RWPE1 (cell line): Measurements from ENCODE around the gene SIGLEC6.
"Not testable (repeated sequence)": the region's sequence is repeated elsewhere in the genome, so short reads cannot be mapped to it uniquely, and the experiment has no call there.

ENCODE experiments used
- CTCF ChIA-PET: fragments of 350-600 bp; sonication (Branson Sonifier 250); formaldehyde crosslinking; extraction: SDS; loops from one replicate; lab custom pipeline; 2021; lab: Yijun Ruan, JAX
- POLR2A ChIA-PET: fragments of 400-600 bp; formaldehyde crosslinking; extraction: SDS; loops from one replicate; lab custom pipeline; 2020; ENCODE audit warnings: antibody characterized with exemption; ENCODE audit not compliant: low non-redundant PET; lab: Yijun Ruan, JAX
- DNase-seq: peaks from one replicate; pipeline ENCODE4 v3.0.0; 2012; ENCODE audit warnings: low spot score
- H3K27ac ChIP-seq: fragments of 450-650 bp; 2 replicates; pipeline ENCODE4 v1.5.1; 2017
- TF ChIP-seq, protein P1 (sequence below): fragments of 450-650 bp; conservative IDR thresholded peaks from 2 replicates; pipeline ENCODE4 v1.5.1; 2017; ENCODE audit warnings: low read depth, mild to moderate bottlenecking

Gene SIGLEC6

DNA sequence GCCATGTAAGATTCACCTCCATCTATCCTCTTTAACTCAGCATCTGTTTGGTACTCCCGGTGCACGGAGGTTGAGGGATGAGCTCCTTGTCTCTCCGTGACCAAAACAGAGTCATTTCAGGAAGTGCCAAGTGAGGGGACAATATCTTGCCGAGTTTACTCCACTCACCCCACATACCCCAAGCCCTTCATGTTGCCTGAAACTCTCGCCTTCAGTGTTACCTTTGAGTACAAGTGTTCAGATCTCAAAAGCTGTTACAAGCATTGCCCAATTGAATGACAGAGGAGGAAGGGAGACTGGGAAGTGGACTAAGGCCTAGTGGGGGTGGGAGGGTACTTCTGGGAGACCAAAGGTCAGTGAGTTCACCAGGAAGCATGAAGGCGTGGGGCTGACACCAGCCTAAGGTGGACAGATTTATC lies 23.8 kb downstream of the SIGLEC6 start:
- ChIA-PET CTCF (interaction anchor here (0.6 kb wide), 1 partner anchor 28 kb away, joined by 3 read pairs; no protein-coding TSS in a partner anchor), POLR2A (no interaction called here)
- no peak overlapping the region for H3K27ac ChIP-seq
- DNase-seq, result no peak
- TF ChIP-seq, protein P1, sequence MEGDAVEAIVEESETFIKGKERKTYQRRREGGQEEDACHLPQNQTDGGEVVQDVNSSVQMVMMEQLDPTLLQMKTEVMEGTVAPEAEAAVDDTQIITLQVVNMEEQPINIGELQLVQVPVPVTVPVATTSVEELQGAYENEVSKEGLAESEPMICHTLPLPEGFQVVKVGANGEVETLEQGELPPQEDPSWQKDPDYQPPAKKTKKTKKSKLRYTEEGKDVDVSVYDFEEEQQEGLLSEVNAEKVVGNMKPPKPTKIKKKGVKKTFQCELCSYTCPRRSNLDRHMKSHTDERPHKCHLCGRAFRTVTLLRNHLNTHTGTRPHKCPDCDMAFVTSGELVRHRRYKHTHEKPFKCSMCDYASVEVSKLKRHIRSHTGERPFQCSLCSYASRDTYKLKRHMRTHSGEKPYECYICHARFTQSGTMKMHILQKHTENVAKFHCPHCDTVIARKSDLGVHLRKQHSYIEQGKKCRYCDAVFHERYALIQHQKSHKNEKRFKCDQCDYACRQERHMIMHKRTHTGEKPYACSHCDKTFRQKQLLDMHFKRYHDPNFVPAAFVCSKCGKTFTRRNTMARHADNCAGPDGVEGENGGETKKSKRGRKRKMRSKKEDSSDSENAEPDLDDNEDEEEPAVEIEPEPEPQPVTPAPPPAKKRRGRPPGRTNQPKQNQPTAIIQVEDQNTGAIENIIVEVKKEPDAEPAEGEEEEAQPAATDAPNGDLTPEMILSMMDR, result no peak

DNA sequence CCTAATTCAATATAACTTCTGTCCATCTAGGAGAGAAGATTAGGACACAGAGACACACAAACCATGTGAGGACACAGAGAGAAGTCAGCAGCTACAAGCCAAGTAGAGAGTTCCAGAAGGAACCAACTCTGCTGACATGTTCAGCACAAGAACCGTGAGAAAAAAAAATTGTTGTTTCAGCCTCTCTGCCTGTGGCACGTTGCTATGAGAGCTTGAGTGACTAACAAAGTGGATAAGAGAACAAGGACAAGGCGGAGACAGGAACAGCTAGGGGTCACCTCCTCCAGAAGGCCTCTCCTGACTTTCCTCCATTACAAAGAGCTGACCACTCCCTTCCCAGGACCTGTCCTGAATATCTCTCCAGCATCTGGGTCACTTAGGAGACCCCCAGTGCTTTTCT lies 24.3 kb downstream of the SIGLEC6 start:
- POLR2A ChIA-PET, result no interaction called here
- CTCF ChIA-PET, result interaction anchor here (0.6 kb wide), 1 partner anchor 29 kb away, joined by 3 read pairs; no protein-coding TSS in a partner anchor

DNA sequence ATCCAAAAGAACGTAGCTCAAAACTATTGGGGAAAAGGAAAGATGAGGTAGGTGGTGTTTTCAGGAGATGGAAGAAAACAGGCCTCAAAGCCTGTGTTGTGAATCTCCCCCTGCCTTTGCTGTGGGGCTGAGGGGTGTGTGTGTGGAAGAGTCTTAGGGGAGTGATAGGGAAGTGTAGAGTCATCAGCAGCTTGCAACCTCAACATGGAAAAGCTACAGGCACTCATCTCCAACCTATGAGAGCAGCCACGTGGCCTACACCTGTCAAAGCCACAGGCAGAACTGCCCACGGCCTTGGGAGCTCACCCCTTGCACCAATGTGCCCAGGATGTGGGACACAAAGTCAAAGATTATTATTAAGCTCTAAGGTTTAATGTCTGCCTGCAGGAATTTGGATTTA lies 25.6 kb downstream of the SIGLEC6 start:
- DNase-seq, result no peak
- POLR2A ChIA-PET, result no interaction called here
- CTCF ChIA-PET, result interaction anchor here (1.3 kb wide), 1 partner anchor 84 kb away, joined by 5 read pairs; no protein-coding TSS in a partner anchor
- no peak overlapping the region for H3K27ac ChIP-seq
- TF ChIP-seq, protein P1, result no peak

More for the DNA sequence above, 24.3 kb downstream of the SIGLEC6 start:
- DNase-seq, result no peak
- H3K27ac ChIP-seq, result no peak overlapping the region
- TF ChIP-seq, protein P1, result no peak

DNA sequence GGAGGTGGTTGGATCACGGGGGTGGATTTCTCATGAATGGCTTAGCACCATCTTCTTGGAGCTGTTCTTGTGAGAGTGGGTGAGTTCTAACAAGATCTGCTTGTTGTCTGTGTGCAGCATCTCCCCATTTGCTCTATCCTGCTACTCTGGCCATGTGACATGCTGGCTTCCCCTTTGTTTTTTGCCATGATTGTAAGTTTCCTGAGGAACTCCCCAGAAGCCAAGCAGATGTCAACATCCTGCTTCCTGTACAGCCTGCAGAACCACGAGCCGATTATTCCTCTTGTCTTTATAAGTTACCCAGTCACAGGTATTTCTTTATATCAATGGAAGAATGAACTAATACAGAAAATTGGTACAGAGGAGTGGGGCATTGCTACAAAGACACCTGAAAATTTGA lies 27.6 kb downstream of the SIGLEC6 start:
- TF ChIP-seq, protein P1, result no peak
- CTCF ChIA-PET, result interaction anchor here (0.8 kb wide), 1 partner anchor 11 kb away, joined by 6 read pairs; no protein-coding TSS in a partner anchor
- no peak for DNase-seq
- POLR2A ChIA-PET, result no interaction called here
- no peak overlapping the region for H3K27ac ChIP-seq

DNA sequence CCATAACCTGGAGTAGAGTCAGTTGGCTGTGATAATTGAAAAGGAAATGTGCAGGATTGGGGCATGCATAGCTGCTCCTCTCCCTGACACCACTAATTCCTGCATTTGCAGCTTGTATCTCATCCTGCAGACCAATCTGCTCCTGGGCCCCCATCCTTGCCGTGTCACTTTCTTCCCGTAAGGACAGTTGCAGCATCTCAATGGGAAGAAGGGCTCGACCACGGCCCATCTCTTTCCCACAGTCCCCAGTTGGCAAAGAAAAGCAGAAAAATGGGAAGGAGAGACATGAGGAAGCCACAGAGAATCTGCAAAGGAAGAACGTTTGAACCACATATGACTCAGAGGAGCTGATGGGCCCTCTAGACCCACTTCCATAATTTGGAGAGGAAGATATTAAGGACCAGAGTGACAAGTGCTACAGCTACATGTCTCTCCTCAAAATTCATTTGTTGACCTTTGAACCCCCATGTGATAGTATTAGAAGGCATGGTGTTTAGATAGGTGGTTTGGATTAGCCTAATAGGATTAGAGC lies 28.1 kb downstream of the SIGLEC6 start:
- ChIA-PET POLR2A (no interaction called here), CTCF (no interaction called here)
- TF ChIP-seq, protein P1, result no peak
- no peak overlapping the region for H3K27ac ChIP-seq
- DNase-seq, result no peak

DNA sequence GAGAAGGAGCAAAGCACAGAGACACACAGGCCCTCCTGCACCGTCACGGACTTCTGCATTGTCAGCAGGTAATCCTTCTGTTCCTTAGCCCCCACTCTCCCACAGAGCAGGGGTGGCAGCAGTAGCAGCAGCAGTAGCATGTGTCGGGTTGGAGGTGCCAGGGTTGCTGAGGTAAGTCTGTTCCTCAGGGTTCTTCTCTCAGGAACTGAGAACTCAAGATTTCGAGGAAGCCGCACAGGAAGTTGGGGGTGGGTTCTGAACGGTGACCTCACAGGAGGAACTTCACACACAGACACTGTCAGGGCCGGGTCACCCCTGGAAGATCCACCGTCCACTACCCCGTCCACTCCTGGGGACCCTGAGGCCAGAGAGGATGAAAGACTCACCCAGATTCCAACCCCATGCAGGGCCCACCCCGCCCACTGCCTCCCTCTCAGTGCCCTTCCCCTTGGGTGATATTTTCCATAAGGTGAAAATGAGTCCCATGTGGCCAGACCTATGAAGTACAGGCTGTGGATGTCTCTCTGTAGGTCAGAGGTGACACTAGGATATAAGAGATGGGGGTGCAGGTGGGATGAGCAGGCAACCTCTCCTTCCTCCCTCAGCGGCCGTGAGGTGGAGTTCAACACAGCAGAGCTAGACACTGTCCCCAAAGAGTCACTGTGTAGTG lies 29.7 kb downstream of the SIGLEC6 start, which contains the start of gene SIGLEC12:
SIGLEC12 (minus strand) TSS at position 207 of the 670 bp plus-strand sequence; CDS start at position 140, 67 bp downstream.
- ChIA-PET CTCF (no interaction called here), POLR2A (no interaction called here)
- TF ChIP-seq, protein P1, result no peak
- no peak within 1 kb of the TSS for H3K27ac ChIP-seq
- no peak for DNase-seq

DNA sequence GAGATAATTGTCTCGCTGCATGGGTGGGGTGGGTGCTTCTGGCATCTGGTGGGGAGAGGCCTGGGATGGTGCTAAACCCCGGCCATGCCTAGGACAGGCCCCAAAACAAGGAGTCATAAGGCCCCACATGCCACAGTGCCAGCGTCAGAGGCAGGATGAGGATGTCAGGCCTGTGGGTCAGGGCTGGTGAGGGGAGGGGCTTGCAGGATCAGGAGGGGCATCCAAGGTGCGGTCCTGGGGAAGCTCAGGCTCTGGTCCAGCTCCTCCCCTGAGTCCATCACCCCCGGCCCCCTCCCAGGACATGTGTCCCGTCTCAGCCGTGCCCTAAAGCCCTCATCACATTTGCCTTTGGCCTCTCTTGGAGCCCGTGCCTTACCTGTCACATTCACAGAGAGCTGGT lies 30.5 kb downstream of the SIGLEC6 start:
- CTCF ChIA-PET, DNase-seq, POLR2A ChIA-PET, H3K27ac ChIP-seq: not testable (repeated sequence)
